HG02759 (cell line): ENCODE results near the gene CBLC.
A peak's percentile ranks its signal among the peaks of the same experiment; 100 is the strongest.

ENCODE experiments used
- ATAC-seq: cut with Tn5 transposase; IDR thresholded peaks from one replicate; pipeline ENCODE4 v1.9.1; 2021; ENCODE audit warnings: mild to moderate bottlenecking, moderate library complexity; ENCODE audit not compliant: unreplicated experiment

The CBLC gene

DNA sequence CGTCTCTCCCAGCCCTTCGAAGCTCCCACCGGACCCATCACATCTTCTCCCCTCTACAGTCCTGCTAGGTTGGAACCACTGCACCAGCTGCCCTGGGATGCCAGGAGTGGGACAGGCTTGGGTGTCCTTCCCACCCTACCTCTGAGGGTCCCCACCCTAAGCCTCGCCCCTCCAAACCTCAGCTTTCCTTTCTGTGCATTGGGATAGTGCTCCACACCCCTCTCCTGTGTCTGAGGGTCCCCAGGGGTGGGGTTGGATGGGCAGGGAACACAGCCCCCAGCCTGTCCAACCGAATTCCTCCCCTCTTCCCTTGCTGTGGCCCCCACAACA lies 31.1 kb upstream of the CBLC start:
- no peak for ATAC-seq

DNA sequence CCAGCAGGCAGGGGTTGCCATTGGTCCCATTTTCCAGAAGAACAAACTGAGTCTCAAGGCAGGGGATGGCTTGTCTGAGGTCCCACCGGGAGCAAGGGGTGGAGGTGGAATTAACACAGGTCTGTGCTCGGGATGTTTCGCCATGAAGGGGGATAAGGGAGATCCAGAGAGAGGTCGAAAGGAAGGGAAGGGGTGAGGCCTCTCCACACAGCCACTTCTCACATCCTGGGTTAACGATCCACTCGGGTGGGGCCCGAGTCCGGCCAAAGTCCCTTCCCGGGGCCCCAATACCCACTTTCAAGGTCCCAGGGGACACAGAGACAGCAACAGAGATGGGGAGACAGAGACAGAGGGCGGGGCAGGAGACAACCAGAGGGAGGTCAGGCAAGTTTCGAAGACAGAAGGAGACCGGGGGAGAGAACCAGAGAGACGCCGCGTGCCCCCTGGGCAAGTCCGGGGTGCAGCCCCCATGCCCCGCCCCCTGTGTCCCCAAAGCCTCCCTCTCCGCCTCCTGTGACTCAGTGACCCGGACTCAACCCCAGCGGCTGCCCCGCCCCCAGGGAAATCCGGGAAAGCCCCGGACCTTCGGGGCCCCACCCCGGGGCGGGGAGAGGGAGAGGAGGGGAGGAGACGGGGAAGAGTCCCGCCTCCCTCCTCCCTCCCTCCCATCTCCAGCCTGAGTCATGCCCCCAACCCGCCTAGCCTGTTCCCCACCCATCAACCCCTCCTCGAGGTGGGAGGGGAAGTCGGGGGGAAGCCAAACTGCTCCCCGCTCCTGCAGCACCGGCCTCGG lies 30.5 kb upstream of the CBLC start:
- ATAC-seq = peak; percentile 48

DNA sequence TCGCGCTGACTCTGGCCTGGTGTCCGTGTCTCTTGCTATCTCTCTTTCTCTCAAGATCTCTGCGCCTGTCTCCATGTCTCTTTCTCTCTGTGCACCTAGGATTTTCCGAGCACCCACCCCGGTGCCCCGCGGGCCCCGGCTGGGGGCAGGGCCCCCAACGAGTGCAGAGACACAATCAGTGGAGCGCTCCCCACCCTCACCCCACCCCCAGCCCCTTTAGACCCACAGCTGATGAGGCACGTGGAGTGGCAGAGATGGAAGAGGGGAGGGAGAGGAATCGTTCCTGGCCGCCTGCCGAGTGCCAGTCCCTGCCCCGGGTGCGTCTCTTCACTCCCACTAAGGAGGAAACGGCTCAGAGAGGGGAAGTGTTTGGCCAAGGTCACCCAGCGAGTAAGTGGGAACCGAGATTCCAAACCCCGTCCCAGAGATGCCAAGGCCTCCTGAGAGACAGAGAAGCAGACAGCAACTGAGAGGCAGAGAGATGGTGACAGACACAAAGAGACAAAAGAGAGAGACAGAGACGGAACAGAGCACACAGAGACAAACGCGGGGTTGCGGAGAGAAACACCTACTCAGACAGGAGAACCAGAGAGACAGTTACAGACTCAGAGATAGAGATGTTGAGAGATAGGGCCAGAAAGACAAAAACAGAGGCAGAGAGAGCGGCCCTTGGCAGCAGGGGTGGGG lies 29.8 kb upstream of the CBLC start:
- ATAC-seq = peak; percentile 4

DNA sequence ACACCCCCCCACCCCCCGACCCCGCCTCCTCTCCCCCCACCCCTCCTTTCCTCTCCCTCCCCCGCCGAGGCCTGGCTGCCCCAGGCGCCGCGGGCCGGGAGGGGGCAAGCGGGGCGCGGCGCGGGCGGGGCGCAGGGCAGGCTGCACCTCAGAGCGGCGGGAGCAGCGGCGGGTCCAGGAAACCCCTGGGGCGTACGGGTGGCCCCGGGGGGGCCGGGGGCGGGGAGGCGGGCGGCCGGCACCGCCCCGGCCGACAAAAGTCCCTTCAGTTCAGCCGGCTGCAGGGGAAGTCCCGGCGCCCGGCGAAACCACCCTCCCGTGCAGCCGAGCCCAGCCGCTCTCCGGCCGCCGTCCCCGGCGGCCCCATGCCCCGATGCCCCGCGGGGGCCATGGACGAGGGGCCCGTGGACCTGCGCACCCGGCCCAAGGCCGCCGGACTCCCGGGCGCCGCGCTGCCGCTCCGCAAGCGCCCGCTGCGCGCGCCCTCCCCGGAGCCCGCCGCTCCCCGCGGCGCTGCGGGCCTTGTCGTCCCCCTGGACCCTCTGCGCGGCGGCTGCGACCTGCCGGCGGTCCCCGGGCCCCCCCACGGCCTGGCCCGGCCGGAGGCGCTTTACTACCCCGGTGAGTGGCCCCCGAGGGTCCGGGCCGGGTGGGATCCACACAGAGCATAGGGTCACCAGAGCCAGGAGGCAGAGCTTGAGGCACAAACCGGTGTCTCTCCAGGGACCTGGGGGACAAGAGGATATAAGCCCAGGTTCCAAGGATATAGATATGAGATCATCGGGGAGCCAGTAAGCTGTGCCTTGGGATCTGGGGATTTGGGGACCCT lies 29.1 kb upstream of the CBLC start, which contains the start of gene BCL3:
Gene BCL3 (plus strand): TSS at position 283 of the 829 bp plus-strand sequence. CDS start 83 bp downstream, at position 366.
- ATAC-seq = peak; percentile 37

DNA sequence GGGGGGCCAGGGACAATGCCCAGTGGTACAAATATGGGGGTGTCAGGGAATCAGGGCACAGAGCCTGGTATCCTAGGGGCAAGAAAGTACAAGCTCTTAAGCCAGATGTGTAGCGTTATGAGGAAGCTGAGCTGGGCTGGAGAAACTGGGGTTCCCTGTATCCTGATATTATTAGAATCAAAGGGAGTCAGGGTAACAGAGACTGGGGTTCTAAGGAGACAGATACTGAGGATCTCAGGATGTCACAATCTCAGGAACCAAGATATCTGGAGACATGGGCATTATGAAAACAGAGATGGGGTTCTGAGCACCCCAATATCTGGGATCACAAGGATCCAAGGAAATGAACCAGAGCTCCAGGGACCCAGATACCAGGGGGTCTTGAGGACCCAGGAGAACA lies 28.4 kb upstream of the CBLC start:
- no peak for ATAC-seq

DNA sequence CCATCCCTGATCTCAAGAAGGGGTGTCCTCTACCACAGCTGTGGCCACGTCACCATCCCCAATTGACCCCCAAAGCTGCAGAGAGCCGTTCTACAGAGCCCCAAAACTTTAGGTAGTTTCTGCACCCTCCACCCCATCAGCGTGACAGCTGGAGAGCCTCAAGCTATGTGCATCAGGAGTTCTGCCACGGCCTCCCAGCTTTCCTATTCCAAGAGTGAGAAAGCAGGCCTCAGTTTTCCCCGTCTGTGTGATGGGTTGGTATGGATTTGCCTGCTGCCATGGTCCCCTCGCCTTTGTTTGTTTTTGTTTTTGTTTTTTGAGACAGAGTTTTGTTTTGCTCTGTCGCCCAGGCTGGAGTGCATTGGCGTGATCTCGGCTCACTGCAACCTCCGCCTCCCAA lies 27.7 kb upstream of the CBLC start:
- ATAC-seq = no peak

DNA sequence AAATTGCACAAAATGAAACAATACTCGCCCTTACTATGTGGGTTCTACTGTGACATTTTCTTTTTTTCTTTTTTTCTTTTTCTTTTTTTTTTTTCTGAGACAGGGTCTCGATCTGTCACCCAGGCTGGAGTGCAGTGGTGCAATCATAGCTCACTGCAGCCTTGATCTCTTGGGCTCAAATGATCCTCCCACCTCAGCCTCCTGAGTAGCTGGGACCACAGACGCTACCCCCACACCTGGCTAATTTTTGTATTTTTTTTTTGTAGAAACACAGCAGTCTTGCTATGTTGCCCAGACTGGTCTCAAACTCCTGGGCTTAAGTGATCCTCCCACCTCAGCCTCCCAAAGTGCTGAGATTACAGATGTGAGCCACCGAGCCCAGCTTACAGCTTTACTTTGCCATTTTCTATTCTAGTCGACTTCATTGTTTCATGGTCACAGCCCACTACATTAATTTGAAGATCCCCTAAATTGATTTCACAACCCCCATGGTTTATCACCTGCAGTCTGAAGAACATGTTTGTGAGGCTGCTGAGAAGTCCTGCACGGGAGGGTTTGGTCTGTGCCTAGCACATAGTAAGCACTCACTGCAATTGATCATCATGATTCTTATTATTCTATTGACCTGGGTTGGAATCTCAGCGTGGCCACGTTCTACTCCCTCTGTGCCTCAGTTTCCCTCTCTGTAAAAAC lies 25.4 kb upstream of the CBLC start:
- ATAC-seq = no peak

DNA sequence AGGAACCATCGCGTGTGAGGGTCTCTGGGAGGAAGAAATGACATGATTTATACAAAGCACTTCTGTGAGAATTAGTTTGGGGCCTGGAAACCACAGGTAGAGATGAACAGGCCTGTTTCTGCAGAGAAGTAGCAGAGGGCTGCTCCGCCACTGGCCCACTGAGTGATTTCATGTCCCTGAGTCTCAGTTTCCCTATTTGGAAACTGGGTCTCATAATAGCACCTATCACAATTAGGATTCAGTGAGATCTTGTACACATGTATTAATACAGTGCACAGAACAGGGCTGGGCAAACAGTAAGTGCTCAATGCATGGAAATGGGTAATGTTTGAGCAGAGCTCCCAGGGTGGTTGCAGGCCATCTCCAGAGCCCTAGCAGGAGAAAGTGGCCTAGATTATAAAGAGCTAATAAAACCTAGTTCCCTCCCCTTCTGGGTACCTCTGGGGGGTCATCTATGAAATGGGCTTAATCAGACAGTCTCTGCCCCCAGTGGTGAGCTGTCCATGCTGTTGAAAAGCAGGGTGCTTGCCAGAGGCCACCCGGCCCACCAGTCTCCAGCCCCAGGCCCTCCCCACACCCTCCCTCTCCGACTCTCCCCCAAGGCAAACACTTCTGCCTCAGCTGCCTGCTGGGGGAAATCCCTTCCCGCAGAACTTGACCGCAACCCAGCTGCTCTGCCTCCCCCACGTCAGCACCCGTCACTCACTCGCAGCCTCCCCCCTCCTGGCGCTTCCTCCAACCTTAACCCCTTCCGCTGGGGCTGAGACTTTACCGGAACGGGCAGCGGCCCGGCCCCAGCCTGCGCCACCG lies 24.7 kb upstream of the CBLC start:
- peak; percentile 72 for ATAC-seq

DNA sequence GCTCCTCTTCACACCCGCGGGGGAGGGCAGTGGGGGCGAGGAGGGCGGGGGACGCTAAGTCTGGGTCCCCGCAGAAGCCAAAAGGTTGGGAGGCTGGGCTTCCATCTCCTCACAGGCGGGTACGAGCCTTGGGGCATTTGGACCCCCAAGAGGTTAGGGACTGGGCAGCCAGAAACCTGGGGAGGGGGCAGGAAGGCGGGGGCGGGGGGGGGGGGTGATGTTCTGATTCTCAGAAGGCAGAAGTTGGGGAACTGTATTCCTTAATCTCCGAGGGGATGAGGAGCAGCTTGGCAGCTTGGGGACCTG lies 24.1 kb upstream of the CBLC start:
- ATAC-seq = no peak

DNA sequence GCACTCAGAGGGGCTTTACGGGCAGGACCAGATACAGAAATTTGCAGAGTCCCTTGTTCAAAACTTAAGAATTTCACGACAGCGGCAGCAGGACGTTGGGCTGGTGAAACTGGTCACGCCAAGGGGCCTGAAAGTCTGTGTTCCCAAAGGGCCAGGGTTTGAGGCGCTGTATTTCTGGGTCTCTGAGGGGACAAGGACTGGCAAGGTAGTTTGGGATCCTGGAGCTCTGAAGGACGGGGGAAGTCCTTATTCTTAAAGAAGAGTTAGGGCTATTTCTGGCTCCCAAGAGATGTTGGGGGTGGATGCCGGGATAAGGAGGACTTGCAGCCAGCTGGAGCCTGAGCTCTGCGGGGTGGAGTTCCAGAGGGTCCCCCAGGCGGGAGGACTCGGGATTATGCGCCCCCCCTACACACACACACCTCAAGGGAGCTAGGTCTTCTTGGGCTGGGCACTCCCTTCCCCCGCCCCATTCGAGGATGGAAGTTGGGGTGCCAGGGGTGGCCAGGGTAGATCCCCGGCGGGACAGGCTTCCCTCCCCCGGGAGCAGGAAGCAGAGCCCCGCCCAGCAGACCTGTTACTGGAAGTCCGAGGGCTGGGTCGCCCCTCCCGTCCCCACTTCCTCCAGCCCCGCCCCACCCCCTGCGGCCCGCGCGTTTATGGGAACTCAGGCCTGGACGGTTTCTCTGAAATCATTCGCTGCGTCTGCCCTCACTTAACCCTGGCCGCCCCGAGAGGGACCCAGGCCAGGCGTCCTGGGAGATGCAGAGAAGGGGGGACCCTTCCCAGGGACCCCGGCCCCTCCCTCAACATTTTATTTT lies 23.5 kb upstream of the CBLC start:
- ATAC-seq = peak; percentile 31

DNA sequence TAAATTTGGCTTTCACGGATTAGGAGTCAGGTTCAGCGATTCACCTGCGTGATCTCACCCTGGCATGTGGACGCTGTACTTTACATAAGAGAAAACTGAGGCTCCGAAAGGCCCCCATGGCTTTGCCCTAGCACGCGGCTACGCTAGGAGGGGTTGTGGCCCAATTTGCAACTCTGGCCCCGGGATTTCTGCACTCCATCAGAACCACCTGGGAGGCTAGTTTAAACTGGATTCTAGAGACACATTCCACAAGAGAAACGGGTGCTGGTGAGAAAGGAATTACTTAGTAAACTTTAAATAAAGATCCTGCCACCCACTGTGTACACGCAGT lies 23.0 kb upstream of the CBLC start:
- ATAC-seq = no peak

DNA sequence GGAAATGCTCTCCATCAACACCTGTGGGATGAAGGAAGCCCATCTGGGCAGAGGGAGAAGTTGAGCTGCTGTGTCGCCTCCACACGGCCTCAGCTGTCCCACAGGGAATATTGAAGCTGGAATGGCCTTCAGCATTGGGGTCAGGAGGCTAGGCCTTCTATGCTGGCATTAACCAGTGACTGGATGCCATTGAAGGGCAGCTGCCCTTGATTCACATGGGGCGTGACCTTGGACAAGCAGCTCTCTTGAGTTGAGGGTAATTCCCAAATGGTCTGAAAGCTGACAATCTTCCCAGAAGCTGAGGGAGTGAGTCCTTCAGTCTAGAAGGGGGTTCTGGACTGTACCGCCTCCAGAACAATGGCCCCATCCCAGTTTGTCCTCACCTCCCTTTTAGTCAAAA lies 22.5 kb upstream of the CBLC start:
- ATAC-seq = no peak

DNA sequence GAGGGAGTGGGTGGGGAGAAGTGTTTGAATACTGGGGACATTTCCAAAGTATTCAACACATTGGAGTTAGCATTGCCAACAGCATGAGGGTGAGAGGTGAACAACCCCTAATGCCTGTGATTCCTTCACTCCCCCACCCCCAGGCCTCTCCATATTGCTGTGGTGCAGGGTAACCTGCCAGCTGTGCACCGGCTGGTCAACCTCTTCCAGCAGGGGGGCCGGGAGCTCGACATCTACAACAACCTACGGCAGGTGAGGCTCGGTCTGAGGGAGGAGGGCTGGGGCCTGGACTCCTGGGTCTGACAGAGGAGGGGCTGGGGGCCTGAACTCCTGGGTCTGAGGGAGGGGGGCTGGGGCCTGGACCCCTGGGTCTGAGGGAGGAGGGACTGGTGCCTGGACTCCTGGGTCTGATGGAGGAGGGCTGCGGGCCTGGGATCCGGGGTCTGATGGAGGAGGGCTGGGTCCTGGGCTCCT lies 21.6 kb upstream of the CBLC start:
- no peak for ATAC-seq

DNA sequence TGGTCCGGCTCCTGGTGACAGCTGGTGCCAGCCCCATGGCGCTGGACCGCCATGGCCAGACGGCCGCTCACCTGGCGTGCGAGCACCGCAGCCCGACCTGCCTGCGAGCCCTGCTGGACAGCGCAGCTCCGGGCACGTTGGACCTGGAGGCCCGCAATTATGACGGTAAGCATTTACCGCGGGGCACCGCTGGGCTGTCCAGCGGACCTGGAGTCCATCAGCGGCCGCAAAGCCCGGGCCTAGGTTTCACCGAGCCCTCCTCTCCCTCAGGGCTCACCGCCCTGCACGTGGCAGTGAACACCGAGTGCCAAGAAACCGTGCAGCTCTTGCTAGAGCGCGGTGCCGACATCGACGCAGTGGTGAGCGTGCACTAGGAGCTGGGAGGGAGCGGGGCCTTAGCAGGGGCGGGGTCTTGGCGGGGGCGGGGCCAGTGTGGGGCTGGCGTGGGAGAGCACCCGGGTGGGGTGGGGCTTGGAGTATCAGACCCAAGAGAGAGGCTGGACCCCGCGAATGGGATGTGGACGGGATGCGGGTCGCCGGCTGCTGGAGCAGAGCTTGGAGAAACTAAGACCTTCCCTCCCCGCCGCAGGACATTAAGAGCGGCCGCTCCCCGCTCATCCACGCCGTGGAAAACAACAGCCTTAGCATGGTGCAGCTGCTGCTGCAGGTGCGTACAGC lies 20.5 kb upstream of the CBLC start:
- ATAC-seq = no peak

DNA sequence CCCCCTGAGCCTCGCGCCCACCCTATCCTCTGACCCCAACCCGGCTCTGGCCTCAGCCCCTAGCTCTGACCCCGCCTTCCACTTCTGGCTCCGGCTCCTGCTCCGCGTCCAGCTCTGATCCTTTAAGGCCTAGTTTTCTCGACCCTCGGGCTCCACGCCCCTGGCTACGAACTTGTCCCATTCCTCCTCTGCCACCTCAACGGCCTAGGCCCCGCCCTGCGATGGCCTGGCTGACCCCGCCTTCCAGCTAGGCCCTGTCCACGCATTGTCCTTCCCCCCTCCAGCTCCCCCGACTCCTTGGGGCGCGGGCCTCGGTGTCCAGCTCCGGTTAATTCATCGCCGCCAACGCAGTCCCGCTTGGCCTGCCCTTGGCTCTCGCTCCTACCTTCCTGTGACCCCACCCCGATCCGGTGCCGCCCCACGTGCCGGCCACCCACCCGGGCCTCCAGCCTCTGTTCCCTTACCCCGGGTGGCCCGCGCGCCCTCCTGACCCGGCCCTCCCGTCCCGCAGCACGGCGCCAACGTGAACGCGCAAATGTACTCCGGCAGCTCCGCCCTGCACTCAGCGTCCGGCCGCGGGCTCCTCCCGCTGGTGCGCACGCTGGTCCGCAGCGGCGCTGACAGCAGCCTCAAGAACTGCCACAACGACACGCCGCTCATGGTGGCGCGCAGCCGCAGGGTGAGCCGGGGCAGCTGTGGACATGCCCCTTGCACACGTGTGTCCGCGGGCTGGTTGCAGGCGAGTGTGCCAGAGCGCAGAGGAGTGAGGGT lies 19.8 kb upstream of the CBLC start:
- no peak for ATAC-seq

DNA sequence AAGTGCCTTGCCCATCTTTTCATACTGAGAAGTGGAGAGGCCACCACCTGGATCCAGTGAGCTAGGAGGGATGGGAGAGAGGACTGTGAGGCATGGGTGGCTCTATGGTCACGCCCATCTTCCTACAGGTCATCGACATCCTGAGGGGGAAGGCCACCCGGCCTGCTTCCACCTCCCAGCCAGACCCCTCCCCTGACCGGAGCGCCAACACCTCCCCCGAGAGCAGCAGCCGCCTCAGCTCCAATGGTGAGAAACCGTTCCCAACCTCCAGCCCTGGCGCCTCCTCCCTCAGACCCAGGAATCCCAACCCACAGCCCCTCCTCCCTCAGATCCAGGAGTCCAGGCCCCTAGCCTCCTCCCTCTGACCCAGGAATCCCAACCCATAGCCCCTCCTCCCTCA lies 19.1 kb upstream of the CBLC start:
- ATAC-seq = no peak

DNA sequence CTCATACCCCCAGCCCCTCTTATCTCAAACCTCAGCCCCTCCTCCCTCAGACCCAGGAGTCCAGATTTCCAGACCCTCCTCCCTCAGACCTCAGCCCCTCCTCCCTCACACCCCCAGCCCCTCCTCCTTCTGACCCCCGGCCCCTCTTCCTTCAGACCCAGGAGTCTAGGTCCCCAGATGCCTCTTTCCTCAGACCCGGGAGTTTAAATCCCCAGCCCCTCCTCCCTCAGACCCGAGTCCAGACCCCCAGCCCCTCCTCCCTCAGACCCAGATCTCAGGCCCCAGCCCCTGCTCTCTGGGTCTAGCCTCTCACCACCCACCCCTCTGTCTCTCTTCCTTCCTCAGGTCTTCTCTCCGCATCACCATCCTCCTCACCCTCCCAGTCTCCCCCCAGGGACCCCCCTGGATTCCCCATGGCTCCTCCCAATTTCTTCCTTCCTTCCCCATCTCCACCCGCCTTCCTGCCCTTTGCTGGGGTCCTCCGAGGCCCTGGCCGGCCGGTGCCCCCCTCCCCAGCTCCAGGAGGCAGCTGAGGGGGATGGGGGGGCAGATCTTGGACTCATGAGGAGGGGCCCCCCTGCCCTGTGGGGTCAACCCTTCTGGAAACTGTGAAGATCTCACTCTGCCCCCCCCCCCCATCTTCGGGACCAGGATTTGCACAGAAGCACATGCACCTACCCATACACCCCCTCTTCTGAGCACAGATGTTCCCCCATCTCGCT lies 18.4 kb upstream of the CBLC start:
- no peak for ATAC-seq

DNA sequence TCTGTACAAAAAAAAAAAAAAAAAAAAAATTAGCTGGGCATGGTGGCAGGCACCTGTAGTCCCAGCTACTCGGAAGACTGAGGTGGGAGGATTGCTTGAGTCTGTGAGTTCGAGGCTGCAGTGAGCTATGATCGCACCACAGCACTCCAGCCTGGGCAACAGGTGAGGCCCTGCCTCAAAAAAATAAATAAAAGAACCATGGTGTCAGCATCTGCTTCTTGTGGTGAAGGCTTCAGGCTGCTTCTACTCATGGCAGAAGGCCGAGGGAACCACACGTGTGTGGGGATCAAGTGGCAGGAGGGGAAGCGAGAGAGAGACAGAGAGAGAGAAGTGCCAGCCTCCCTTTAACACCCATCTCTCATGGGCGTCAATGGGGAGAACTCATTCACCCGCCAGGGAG lies 15.7 kb upstream of the CBLC start:
- ATAC-seq = no peak
